Effector CD4-positive, alpha-beta T cell (primary cell): ENCODE measurements around the gene SCG2. TPM values are rescaled to one million over a fixed set of nuclear protein-coding genes. Genes with fewer than 3 reads are reported as not detected.

ENCODE experiments used
- DNase-seq: peaks from one replicate; pipeline ENCODE4 v3.0.0-alpha.2; 2020
- total RNA-seq: gene quantifications from one replicate; lab custom pipeline; 2026; lab: John Stamatoyannopoulos, UW

Gene SCG2
- total RNA-seq, result not detected

GRCh38 chr2:223601932-223602666, at the start of gene SCG2:
TSS of gene SCG2 (minus strand) at chr2:223602361. CDS start at chr2:223599282, 3,079 bp downstream.
- no peak for DNase-seq

GRCh38 chr2:223649554-223650533, 47.7 kb upstream of the SCG2 start:
- no peak for DNase-seq

- no peak for DNase-seq
Observed at GRCh38 chr2:223648755-223649154, 46.6 kb upstream of the SCG2 start.

GRCh38 chr2:223647258-223647952, 45.2 kb upstream of the SCG2 start:
- no peak for DNase-seq

- DNase-seq, result no peak
Observed at GRCh38 chr2:223644136-223644535, 42.0 kb upstream of the SCG2 start.

GRCh38 chr2:223643309-223643708, 41.1 kb upstream of the SCG2 start:
- no peak for DNase-seq

GRCh38 chr2:223642506-223642905, 40.3 kb upstream of the SCG2 start:
- no peak for DNase-seq

- DNase-seq, result no peak
Observed at GRCh38 chr2:223641082-223641481, 38.9 kb upstream of the SCG2 start.

GRCh38 chr2:223635080-223635479, 32.9 kb upstream of the SCG2 start:
- no peak for DNase-seq

GRCh38 chr2:223634238-223634637, 32.1 kb upstream of the SCG2 start:
- no peak for DNase-seq

GRCh38 chr2:223633656-223634055, 31.5 kb upstream of the SCG2 start:
- no peak for DNase-seq

GRCh38 chr2:223632826-223633225, 30.7 kb upstream of the SCG2 start:
- no peak for DNase-seq

GRCh38 chr2:223626716-223627115, 24.6 kb upstream of the SCG2 start:
- no peak for DNase-seq

- no peak for DNase-seq
Observed at GRCh38 chr2:223625652-223626051, 23.5 kb upstream of the SCG2 start.

- no peak for DNase-seq
Observed at GRCh38 chr2:223621901-223622300, 19.7 kb upstream of the SCG2 start.

GRCh38 chr2:223619486-223620129, 17.4 kb upstream of the SCG2 start:
- no peak for DNase-seq

GRCh38 chr2:223618172-223619035, 16.2 kb upstream of the SCG2 start:
- DNase-seq, result no peak

- no peak for DNase-seq
Observed at GRCh38 chr2:223614534-223614933, 12.4 kb upstream of the SCG2 start.

GRCh38 chr2:223613017-223613950, 11.1 kb upstream of the SCG2 start:
- DNase-seq, result no peak

- DNase-seq, result no peak
Observed at GRCh38 chr2:223612501-223612900, 10.3 kb upstream of the SCG2 start.
